NCI-H2196 (cell line): ENCODE data around the gene FMO5.
"Not testable (repeated sequence)": the region's sequence is repeated elsewhere in the genome, so short reads cannot be mapped to it uniquely, and the experiment has no call there.

Experiments used
- DNase-seq: peaks from one replicate; lab custom pipeline; 2025; ENCODE audit not compliant: unreplicated experiment; lab: John Stamatoyannopoulos, UW

The FMO5 gene

DNA sequence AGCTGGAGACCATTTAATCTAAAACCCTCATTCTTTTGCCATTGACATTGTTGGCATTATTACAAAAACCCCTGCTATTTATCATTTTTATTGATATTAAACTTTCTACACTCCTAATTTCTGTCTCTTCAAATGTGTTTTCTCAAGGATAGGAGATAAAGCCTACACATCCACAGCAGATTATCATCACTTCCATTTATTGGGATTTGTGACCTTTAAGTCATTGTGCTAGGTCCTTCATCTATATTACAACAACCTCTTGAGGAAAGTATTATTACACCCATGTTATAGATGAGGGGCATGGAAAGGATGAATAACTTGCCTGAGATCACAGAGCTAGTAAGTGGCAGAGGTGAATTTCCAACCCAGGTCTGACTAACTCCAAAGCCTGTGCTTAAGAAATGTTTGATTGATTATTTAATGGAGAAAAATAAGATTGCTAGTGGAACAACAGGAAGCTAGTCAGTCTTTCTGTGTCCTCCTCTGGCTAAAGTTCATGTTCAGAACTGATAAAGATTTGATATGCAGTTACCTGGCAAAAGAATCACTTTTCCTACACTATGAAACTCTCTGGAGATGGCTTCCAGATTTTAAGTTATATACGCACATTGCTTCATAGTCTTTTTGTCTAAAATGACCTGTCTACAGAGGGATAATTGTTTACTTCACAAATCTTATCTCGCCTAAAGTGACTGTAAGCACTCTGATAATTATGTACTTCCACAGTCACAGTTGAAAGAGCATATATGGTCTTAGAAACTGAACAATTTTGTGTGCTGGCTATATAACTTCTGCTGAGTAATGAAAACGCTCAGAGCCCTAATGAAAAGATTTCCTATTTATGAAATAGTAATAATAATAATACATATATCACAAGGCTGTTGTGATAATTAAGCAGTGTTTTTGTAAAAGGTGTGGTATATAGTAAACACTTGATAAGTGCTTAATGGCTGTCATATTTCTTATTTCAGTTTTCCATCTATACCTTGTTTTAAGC is 15.0 kb downstream of the FMO5 start:
- DNase-seq = no peak

DNA sequence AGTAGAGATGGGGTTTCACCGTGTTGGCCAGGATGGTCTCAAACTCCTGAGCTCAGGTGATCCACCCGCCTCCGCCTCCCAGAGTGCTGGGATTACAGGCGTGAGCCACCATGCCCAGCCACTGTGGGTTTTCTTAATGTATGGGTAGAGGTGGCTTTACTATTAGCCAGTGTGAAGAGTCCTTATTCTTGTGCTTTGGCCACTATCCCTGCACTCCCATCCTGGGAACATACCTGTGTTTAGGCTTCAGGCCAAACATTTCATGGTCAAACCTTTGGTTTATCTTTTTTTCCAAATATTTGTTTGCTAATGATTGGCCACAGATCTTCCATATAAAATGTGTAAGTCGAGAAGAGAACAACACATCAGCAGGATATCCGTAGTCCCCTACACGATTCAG is 16.5 kb downstream of the FMO5 start:
- no peak for DNase-seq

DNA sequence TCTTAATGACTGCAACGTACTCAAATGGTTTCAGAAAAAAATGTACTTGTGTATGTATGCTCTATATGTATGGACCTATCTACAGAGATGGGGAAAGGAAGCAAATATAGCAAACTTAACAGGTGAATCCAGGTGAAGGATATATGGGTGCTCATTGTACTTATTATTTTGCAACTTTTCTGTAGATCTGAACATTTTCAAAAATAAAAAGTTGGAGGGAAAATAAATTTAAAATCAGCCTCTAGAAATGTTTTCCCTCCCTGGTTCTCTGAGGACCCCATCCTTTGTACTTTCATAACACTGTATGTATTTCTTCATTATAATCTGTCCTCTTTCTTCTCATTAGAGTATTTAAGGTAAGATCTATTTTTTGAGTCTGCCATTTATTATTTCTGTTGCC is 17.9 kb downstream of the FMO5 start:
- no peak for DNase-seq

GRCh38 chr1:147204080-147204479 is 21.1 kb downstream of the FMO5 start:
- no peak for DNase-seq

DNA sequence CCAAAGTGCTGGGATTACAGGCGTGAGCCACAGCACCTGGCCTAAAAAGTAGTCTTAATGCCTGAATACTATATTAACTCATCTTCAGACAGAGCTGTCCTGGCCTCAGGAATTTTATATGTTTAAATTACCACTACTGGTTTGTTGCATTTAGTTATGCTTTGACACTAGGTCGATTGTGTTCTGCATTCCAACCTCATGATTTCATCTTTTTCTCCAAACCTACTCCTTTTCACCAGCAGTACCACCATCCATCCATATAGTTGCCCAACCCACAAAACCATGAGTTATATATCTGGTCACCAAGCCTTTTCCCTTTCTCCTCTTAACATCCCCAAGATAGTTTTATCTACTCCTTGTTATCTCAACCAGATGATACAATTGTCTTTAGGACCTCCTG is 22.6 kb downstream of the FMO5 start:
- no peak for DNase-seq

DNA sequence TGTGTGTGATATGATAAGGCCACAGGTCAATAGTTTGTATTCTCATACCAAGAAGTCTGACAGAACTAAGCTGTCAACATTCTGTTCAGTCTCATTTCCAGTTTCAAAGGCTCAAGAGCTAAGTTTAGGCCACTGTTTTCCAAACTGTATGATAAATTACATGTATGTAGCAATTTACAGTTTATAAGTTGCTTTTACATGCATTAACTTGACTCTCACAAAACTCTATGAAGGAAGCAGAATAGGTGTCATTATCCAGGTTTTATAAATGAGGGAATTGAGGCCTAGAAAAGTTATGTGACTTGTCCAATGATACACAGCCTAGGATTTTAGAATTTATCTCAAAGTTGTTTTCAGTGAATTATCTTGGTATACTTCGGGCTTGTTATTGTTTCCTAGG is 23.4 kb downstream of the FMO5 start:
- no peak for DNase-seq

- DNase-seq = no peak
These were observed 23.9 kb downstream of the FMO5 start for GRCh38 chr1:147201276-147201675.

- DNase-seq = not testable (repeated sequence)
These were observed 27.8 kb downstream of the FMO5 start for GRCh38 chr1:147197324-147197723.

GRCh38 chr1:147189514-147189913 is 35.6 kb downstream of the FMO5 start:
- no peak for DNase-seq

DNA sequence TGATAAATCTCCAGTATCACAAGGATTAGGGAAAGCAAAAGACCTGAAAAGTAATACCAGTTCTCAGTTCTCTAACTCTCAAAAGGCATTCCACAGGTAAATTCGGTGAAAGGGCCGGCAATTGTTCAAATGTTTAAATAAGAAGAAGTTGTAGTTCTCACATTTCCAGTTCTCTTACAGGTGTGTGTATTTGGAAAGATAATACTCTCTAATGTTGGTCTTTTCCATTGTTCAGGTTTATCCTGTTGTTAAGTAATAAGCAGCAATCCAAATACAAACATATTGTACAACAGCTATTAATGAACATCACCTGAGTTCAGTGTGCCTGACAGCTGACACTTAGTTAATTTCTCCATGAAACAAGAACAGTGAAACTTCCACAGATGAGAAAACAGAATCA is 39.7 kb downstream of the FMO5 start:
- DNase-seq = peak; percentile 53

DNA sequence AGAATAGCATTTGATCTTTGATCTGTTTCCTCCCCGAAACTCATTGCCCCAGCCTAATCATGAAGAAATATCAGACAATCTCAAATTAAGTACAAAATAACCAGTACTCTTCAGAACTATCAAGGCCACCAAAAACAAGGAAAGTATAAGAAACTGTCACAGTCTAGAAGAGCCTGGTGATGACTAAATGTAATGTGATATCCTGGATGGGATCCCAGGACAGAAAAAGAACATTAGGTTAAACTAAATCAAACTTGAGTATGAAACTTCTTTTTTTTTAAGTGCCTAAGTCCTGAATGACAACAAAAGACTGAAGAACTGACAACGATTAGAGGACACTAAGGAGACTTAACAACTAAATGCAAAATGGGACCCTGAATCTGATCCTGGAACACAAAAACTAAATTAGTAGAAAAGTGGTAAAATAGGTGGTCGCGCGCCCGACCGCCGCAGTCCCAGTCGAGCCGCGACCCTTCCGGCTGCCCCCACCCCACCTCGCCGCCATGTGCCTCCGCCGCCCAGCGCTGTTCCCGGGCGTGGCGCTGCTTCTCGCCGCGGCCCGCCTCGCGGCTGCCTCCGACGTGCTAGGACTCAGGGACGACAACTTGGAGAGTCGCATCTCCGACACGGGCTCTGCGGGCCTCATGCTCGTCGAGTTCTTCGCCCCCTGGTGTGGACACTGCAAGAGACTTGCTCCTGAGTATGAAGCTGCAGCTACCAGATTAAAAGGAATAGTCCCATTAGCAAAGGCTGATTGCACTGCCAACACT is 47.3 kb downstream of the FMO5 start:
- no peak for DNase-seq

GRCh38 chr1:147172168-147173016 is 52.7 kb downstream of the FMO5 start, which contains the start of gene PRKAB2:
Gene PRKAB2, minus strand, starts transcription at chr1:147172470. Its CDS starts 326 bp downstream, at chr1:147172144.
- peak; percentile 95 for DNase-seq

- DNase-seq = no peak
These were observed 53.6 kb downstream of the FMO5 start for GRCh38 chr1:147171399-147172167.

- DNase-seq = no peak
These were observed 55.1 kb downstream of the FMO5 start for GRCh38 chr1:147169840-147170674.

DNA sequence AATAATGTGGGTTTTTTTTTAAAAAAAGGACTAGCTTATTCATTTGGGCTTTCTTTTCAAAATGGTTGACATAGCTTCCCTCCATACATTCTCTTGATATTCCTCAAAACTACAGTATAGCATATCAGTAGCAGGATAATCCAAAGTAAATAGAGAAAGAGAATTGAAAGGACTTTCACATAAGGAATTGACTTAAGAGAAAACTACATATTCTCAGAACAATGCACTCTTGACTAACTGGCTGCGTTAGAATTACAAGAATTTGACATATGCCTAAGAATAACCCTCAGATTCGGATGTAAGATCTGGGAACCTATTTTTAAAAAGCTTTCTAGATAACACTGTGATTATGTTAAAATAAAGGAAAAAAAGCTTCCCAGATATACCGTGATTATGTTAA is 56.0 kb downstream of the FMO5 start:
- no peak for DNase-seq

DNA sequence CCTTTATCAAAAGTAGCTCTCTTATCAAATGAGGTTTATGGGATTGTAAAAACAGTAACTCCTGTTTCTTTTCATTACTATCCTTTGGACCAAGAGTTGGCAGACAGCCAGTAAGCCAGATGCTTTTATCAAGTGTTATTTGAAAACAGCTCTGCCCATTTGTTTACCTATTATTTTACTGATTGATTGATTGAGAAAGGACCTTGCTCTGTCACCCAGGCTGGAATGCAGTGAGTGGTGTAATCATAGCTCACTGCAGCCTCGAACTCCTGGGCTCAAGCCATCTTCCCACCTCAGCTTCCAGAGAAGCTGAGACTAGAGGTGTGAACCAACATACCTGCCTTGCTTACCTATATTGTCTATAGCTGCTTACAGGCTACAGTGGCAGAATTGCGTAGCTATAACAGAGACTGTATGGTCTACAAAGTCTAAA is 56.5 kb downstream of the FMO5 start:
- DNase-seq = peak; percentile 46

GRCh38 chr1:147167365-147167764 is 57.8 kb downstream of the FMO5 start:
- DNase-seq = no peak

DNA sequence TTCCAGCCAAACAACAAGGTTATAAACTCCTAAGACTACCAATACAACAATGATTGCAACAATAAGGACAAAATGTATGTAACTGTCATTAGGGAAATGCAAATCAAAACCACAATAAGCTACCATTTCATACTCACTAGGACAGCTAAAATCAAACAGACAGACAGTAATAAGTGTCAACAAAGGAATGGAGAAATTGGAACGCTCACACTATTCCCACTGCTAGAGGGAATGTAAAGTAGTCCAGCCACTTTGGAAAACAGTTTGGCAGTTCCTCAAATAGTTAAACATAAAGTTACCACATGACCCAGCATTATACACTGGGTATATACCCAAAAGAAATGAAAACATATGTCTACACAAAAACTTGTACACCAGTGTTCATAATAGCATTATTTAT is 62.1 kb downstream of the FMO5 start:
- DNase-seq = no peak

- no peak for DNase-seq
These were observed 63.0 kb downstream of the FMO5 start for GRCh38 chr1:147162093-147162492.
